Spinal cord (tissue), 10 donors: ENCODE results near the gene ATG16L2. TPM values are rescaled to one million over a fixed set of nuclear protein-coding genes. Genes with fewer than 3 reads are reported as not detected.

ENCODE experiments used
- DNase-seq, 6 donors: peaks; one replicate each; pipeline versions ENCODE4 v3.0.0 to v3.0.0-alpha.2; 2013 to 2015; ENCODE audit warnings: low spot score in 6 of 6, low read depth in 4 of 6
- H3K27ac ChIP-seq: one replicate; pipeline ENCODE4 v1.5.1; 2013; ENCODE audit warnings: low read depth, low read length, control low read depth
- H3K27me3 ChIP-seq: one replicate; pipeline ENCODE4 v1.6.1; 2013; ENCODE audit warnings: low read length; ENCODE audit not compliant: control insufficient read depth, insufficient read depth
- H3K36me3 ChIP-seq: one replicate; pipeline ENCODE4 v1.6.1; 2013; ENCODE audit warnings: low read length; ENCODE audit not compliant: control insufficient read depth, insufficient read depth
- H3K4me1 ChIP-seq: one replicate; pipeline ENCODE4 v1.6.1; 2013; ENCODE audit warnings: low read length; ENCODE audit not compliant: control insufficient read depth, insufficient read depth
- H3K4me3 ChIP-seq: one replicate; pipeline ENCODE4 v1.5.1; 2013; ENCODE audit warnings: low read depth, low read length, control low read depth
- H3K9me3 ChIP-seq: one replicate; pipeline ENCODE4 v1.6.1; 2013; ENCODE audit warnings: low read length; ENCODE audit not compliant: control insufficient read depth, insufficient read depth
- WGBS: methylation state at CpG from one replicate; pipeline ENCODE4 v1.1.5; 2013; ENCODE audit warnings: missing lambda C conversion rate; ENCODE audit not compliant: insufficient coverage; 5-methylcytosine and 5-hydroxymethylcytosine counted together
- polyA plus RNA-seq, 2 donors: library from polyadenylated mRNA; unstranded; fragments of 120-200 nt; gene quantifications; one replicate each; pipeline ENCODE4 v1.2.1, GENCODE V29; 2013; ENCODE audit not compliant: insufficient read length in 2 of 2
- total RNA-seq, 2 donors: library from RNA; depleted of rRNA in 1 of 2; stranded (reverse); fragments of 120-200 nt in 1 of 2; fragments of >200 nt in 1 of 2; gene quantifications; one replicate each; pipeline versions ENCODE4 v1.2.3 to v1.2.4, GENCODE V29; 2013 to 2014
- donor health status: healthy.

ATG16L2 gene
- total and polyA plus RNA-seq, 4 donors: 12.5 to 32.2 (median 21.9) TPM

DNA sequence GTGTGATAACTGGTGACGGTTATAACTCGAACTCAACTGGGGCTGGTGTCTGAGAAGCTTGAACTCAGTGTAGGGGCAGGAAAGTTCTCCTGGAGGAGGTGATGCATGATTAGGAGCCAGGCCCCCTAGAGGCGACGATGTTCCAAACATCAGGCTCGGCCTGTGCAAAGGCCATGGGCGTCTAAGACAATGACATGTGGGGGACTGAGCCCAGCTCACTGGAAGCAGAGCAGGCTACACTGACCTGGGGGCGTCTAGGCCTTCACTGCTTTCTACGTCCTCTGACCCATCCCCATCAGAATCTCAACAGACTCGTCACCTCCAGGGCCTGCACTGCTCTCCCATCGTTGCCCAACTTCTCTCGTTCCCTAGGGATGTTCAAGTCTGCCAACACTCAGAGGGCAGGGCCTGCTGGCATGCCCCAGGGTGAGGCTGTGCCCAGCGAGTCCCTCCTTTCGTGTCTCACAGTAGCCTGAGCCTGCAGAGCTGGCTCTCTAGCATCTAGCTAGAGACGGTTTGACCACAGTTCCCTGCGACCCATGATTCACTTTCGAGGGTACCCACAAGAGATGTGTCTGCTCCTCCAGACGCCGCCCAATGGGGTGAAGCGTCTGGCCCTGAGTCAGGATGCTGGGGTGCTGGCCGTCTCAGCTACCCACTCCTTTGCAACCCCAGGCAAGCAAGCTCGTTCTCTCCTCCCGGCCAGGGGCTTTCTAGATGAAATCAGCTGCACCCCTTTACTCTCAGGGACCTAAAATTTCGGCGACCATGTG lies 1.1 kb upstream of the ATG16L2 start:
- peaks cover 36% of the 10 kb centered on the region for H3K4me1 ChIP-seq
- H3K4me3 ChIP-seq: peak overlapping the region; percentile 94
- no peaks in the 10 kb centered on the region for H3K9me3 ChIP-seq
- no peaks in the 10 kb centered on the region for H3K27me3 ChIP-seq
- peak overlapping the region; percentile 94 for H3K27ac ChIP-seq
- WGBS: 35% methylated on average over 24 of the region's 24 CpGs
- peaks cover 6% of the 10 kb centered on the region for H3K36me3 ChIP-seq
- DNase-seq: no peak

DNA sequence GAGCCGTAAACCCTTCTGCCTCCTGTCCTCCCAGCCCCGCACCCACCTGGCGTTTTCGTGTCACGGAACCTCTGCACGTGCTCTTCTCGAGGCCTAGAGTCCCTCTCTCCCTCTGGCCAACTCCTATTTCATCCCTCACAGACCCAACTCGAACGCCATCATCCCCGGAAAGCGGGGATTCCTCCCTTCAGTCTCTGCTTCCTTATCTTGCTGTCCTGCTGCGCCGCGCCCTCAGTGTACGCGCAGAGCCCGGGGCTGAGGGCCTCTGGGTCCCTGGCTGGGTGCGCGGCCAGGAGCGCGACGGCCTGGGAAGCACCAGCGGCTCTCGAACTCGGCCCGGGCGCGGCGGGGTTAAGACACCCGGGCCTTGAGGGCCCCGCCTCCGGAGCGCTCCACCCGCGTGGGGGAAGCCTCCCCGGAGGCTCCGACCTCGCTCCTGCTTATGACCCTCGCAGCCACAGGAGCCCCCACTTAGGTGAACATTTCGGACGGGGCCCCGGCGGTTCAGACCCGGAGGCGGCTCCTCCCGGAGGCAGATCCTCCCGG lies 398 bp upstream of the ATG16L2 start:
- peak in 3 of 6 donors; percentile 67 to 95 (median 87) for DNase-seq
- Histone ChIP-seq H3K27me3 (no peaks in the 10 kb centered on the region), H3K4me3 (peak overlapping the region; percentile 94), H3K36me3 (peaks cover 6% of the 10 kb centered on the region), H3K27ac (peak overlapping the region; percentile 94), H3K4me1 (peaks cover 36% of the 10 kb centered on the region), H3K9me3 (no peaks in the 10 kb centered on the region)
- under 1% methylated on average over 47 of the region's 47 CpGs for WGBS

DNA sequence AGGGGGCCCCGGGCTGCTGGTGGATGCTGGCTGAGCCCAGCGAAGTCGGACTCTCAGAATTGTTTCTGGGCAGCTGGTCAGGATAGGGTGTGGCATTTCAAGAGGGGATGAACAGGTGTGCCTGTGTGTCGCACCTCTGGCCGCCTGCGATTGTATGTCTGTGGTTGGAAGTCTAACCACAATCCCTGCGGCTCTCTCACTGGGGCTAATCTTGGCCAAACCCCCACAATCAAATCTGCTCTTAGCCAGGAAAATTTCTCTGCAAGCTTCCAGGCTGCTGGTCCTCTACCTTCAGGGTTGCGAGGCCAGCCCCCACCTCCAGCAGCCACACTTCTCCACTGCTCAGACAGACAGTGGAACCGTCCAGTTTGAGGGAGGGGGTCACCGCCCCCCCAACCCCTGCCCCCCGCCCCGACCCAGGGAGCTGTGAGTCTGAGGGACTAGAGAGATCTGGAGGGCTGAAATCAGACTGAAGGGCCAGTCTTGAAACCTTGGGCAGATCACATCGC lies 953 bp downstream of the ATG16L2 start:
- 24% methylated on average over 7 of the region's 13 CpGs for WGBS
- no peaks in the 10 kb centered on the region for H3K27me3 ChIP-seq
- H3K27ac ChIP-seq: peak overlapping the region; percentile 87
- peaks cover 36% of the 10 kb centered on the region for H3K4me1 ChIP-seq
- no peaks in the 10 kb centered on the region for H3K9me3 ChIP-seq
- peak overlapping the region; percentile 94 for H3K4me3 ChIP-seq
- DNase-seq: no peak
- H3K36me3 ChIP-seq: peaks cover 10% of the 10 kb centered on the region

DNA sequence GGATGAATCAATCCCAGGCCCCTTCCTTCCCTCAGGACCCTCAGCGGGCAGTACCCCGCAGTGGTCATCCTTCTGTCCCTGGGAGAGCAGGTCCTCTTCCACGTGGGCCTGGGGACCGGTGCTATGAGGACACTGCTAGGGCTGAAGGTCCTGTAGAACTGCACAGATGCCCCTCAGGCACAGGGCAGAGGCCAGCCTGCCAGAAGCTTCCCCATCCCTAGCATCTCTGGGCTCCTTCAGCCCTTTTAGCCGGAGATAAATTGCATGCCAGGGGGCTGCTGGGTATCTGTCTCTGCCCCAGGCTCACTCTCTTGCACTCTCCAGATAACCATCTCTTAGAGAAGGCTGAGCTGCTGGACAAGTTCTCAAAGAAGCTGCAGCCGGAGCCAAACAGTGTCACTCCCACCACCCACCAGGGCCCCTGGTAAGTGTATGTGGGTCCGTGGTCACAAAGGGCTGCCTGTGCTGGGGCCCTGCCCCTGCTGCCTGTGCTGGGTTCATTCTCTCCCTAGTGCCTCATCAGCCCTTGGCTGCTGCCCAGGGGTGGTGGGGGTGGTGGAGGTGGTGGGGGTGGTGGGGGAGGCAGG lies 2.3 kb downstream of the ATG16L2 start:
- no peaks in the 10 kb centered on the region for H3K27me3 ChIP-seq
- peaks cover 12% of the 10 kb centered on the region for H3K36me3 ChIP-seq
- no peak overlapping the region for H3K4me3 ChIP-seq
- H3K9me3 ChIP-seq: no peaks in the 10 kb centered on the region
- H3K27ac ChIP-seq: peak overlapping the region; percentile 61
- 82% methylated on average over 5 of the region's 7 CpGs for WGBS
- peaks cover 47% of the 10 kb centered on the region for H3K4me1 ChIP-seq
- DNase-seq: no peak

DNA sequence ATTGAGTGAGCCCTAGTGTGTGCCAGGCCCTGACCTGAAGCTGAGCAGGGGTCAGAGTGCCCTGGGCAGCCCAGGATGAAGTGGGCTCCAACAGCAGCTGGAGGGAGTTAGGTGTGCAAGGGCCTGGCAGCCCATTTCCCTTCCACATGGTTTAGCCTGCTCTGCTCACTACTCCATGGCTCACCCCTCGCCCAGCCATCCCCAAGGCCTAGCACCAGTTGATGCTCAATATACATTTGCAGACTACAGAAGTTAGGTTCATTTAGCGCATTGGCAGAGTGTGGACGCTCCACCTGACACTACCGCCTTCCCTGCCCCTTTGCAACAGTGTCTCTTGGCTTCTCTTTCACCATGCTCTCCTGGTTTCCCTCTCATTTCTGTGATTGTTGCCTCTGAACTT lies 3.8 kb downstream of the ATG16L2 start:
- WGBS: 98% methylated on average over 4 of the region's 4 CpGs
- DNase-seq: no peak
- H3K9me3 ChIP-seq: no peaks in the 10 kb centered on the region
- H3K27ac ChIP-seq: no peak overlapping the region
- no peaks in the 10 kb centered on the region for H3K27me3 ChIP-seq
- no peak overlapping the region for H3K4me3 ChIP-seq
- peaks cover 12% of the 10 kb centered on the region for H3K36me3 ChIP-seq
- peaks cover 54% of the 10 kb centered on the region for H3K4me1 ChIP-seq

DNA sequence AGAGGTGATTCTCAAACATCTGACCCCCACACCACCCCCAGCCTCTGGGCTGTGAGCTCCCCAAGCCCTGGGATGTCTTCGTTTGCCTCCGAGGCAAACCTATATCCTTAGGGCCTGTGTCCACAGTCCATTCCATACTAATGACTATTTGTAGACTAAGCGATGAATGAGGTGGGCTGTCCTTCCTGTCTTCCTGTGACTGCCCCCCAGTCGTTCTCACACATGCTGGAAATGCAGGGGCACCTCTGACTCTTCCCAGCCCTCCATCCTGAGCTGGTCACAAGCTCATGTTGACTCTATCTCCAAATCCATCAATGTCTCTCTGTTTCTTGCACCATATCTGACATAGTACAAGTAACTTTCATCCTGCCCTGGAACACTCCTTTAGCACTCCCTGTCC lies 4.8 kb downstream of the ATG16L2 start:
- Histone ChIP-seq H3K27ac (no peak overlapping the region), H3K36me3 (peaks cover 14% of the 10 kb centered on the region), H3K9me3 (no peaks in the 10 kb centered on the region), H3K4me3 (no peak overlapping the region), H3K27me3 (no peaks in the 10 kb centered on the region), H3K4me1 (peaks cover 46% of the 10 kb centered on the region)
- DNase-seq: no peak
- WGBS: 78% methylated on average over 3 of the region's 4 CpGs

DNA sequence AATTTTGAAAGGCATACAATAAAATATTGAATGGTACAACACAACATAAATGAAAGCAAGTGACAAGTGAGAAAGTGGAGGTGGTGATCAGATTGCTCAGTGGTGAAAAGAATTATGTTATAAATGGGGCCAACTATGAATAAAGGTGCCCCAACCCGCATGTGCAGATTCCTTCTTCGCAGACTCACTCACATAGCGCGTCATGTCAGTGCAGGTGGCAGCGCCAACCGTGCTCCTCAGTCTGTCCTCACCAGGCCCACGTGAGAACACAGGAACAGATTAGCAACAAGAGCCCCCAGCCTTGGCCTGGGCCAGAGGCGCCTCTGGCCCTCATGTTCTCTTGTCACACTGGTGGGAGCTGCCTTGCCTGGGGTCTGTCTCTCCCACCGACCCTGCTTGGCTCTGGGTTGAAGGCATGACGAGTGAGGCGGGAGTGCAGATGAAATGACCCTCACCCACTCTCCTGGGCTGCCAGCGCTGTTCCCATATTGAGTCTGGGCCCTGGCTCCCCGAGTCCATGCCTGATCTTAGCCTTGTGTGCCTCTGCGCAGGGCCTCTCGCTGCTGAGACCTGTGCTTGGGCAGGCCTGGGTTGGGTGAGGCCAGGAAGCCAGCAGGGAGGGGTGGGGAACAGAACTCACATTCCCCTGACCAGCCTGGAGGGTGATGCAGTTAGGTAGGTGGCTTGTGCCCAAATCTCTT lies 6.4 kb downstream of the ATG16L2 start:
- no peak for DNase-seq
- H3K4me3 ChIP-seq: no peak overlapping the region
- H3K4me1 ChIP-seq: peaks cover 35% of the 10 kb centered on the region
- no peaks in the 10 kb centered on the region for H3K27me3 ChIP-seq
- WGBS: 95% methylated on average over 15 of the region's 15 CpGs
- H3K27ac ChIP-seq: no peak overlapping the region
- peaks cover 27% of the 10 kb centered on the region for H3K36me3 ChIP-seq
- no peaks in the 10 kb centered on the region for H3K9me3 ChIP-seq

DNA sequence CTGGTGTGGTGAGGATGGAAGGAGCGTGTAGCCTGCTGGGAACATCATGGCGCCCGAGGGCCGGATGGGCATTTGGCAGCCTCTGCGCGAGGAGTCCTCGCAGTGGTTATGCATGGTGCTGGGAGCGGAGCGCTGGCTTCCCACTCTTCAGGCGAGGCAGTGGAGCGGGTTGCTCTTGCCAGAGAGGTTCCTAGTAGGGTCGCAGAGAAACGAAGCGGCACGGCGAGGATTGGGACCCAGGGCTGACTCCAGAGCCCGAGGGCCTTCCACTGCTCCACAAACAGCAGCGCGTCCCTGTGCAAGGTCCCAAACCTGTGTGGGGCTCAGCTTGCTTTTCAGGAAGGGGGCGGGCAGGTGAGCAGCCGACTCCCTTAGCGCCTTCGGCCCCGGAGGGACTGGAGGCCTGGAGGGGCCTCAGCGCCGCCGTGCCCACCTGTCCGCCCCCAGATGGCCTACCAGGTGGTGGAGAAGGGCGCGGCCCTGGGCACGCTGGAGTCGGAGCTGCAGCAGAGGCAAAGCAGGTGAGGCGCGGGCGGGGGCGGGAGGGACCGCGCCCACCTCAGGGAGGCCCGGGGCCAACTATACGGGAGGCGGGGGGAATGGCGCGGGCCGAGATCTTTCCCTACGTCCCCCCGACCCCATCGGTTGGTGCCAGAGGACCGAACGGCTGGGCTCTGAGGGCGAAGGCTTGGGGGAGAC lies 7.2 kb downstream of the ATG16L2 start:
- WGBS: 24% methylated on average over 50 of the region's 50 CpGs
- peaks cover 31% of the 10 kb centered on the region for H3K36me3 ChIP-seq
- H3K9me3 ChIP-seq: no peaks in the 10 kb centered on the region
- H3K4me1 ChIP-seq: peaks cover 29% of the 10 kb centered on the region
- no peaks in the 10 kb centered on the region for H3K27me3 ChIP-seq
- H3K4me3 ChIP-seq: peak overlapping the region; percentile 73
- peak in 1 of 6 donors; percentile 54 for DNase-seq
- H3K27ac ChIP-seq: peak overlapping the region; percentile 86
